Glutamatergic neuron (in vitro differentiated cells): ENCODE results near the gene REXO4. TPM values are rescaled to one million over a fixed set of nuclear protein-coding genes. Genes with fewer than 3 reads are reported as not detected.

Experiments used
- DNase-seq: peaks from one replicate; pipeline ENCODE4 v3.0.0; 2022
- H3K27ac Mint-ChIP-seq: one replicate; pipeline ENCODE4 v1.8.0; 2020; ENCODE audit warnings: mild to moderate bottlenecking, mixed read lengths, inconsistent platforms; ENCODE audit not compliant: unreplicated experiment
- H3K27me3 Mint-ChIP-seq: one replicate; pipeline ENCODE4 v1.8.0; 2020; ENCODE audit warnings: mild to moderate bottlenecking, moderate library complexity, mixed read lengths, inconsistent platforms; ENCODE audit not compliant: unreplicated experiment
- H3K36me3 Mint-ChIP-seq: one replicate; pipeline ENCODE4 v1.8.0; 2020; ENCODE audit warnings: mild to moderate bottlenecking, mixed read lengths, inconsistent platforms; ENCODE audit not compliant: unreplicated experiment
- H3K4me1 Mint-ChIP-seq: one replicate; pipeline ENCODE4 v1.8.0; 2020; ENCODE audit warnings: mild to moderate bottlenecking, low read depth, mixed read lengths, inconsistent platforms; ENCODE audit not compliant: unreplicated experiment
- H3K4me3 Mint-ChIP-seq: one replicate; pipeline ENCODE4 v1.8.0; 2020; ENCODE audit warnings: mild to moderate bottlenecking, mixed read lengths, inconsistent platforms; ENCODE audit not compliant: unreplicated experiment
- H3K9me3 Mint-ChIP-seq: one replicate; pipeline ENCODE4 v1.8.0; 2020; ENCODE audit warnings: mild to moderate bottlenecking, moderate library complexity, mixed read lengths, inconsistent platforms; ENCODE audit not compliant: unreplicated experiment
- CTCF ChIP-seq: fragments of 200-600 bp; sonication (generic); IDR thresholded peaks from one replicate; pipeline ENCODE4 v1.5.0; 2021; ENCODE audit not compliant: partially characterized antibody, unreplicated experiment
- total RNA-seq: library from RNA; stranded (reverse); fragmentation: NEBNext Ultra II Directional; extraction: Animal tissue kit (Norgen Biotek cat#: 25700); gene quantifications from one replicate; pipeline ENCODE4 v1.2.1, GENCODE V29; 2021; ENCODE audit not compliant: unreplicated experiment

Gene REXO4
- total RNA-seq, 1 donor from 2014 or later, result 20.4 TPM

GRCh38 chr9:133366435-133366834 lies 51.4 kb downstream of the REXO4 start:
- TF ChIP-seq CTCF, result no peak
- H3K4me3 Mint-ChIP-seq, result no peak overlapping the region
- H3K36me3 Mint-ChIP-seq, result no peaks in the 10 kb centered on the region
- peaks cover 24% of the 10 kb centered on the region for H3K4me1 Mint-ChIP-seq
- H3K9me3 Mint-ChIP-seq, result peaks cover 2% of the 10 kb centered on the region
- no peaks in the 10 kb centered on the region for H3K27me3 Mint-ChIP-seq
- no peak overlapping the region for H3K27ac Mint-ChIP-seq
- no peak for DNase-seq

GRCh38 chr9:133362359-133363044 lies 55.3 kb downstream of the REXO4 start:
- H3K4me3 Mint-ChIP-seq, result no peak overlapping the region
- H3K36me3 Mint-ChIP-seq, result no peaks in the 10 kb centered on the region
- H3K27me3 Mint-ChIP-seq, result peaks cover 4% of the 10 kb centered on the region
- H3K4me1 Mint-ChIP-seq, result peaks cover 19% of the 10 kb centered on the region
- peak overlapping the region; percentile 48 for H3K27ac Mint-ChIP-seq
- no peaks in the 10 kb centered on the region for H3K9me3 Mint-ChIP-seq
- no peak for TF ChIP-seq CTCF
- no peak for DNase-seq

GRCh38 chr9:133361507-133362092 lies 56.2 kb downstream of the REXO4 start:
- Mint-ChIP-seq H3K4me1 (peaks cover 20% of the 10 kb centered on the region), H3K27ac (peak overlapping the region; percentile 48), H3K27me3 (peaks cover 4% of the 10 kb centered on the region), H3K36me3 (no peaks in the 10 kb centered on the region), H3K4me3 (no peak overlapping the region), H3K9me3 (no peaks in the 10 kb centered on the region)
- TF ChIP-seq CTCF, result no peak
- no peak for DNase-seq

- no peaks in the 10 kb centered on the region for H3K36me3 Mint-ChIP-seq
These were observed 57.1 kb downstream of the REXO4 start for GRCh38 chr9:133360400-133361393.

More at GRCh38 chr9:133360400-133361393, 57.1 kb downstream of the REXO4 start:
- Mint-ChIP-seq H3K27me3 (peaks cover 4% of the 10 kb centered on the region), H3K9me3 (peaks cover 2% of the 10 kb centered on the region), H3K4me1 (peaks cover 20% of the 10 kb centered on the region), H3K4me3 (peak overlapping the region; percentile 75), H3K27ac (peak overlapping the region; percentile 75)
- DNase-seq, result no peak
- no peak for TF ChIP-seq CTCF
